HCT116 (cell line): ENCODE data around the gene CLASP1. TPM values are rescaled to one million over a fixed set of nuclear protein-coding genes. Genes with fewer than 3 reads are reported as not detected.

Source experiments
- ATAC-seq: fragments of 200-7000 bp; cut with Tn5 transposase; 2 replicates; pipeline ENCODE4 v1.9.1; 2020; ENCODE audit warnings: mild to moderate bottlenecking, moderate library complexity
- BruUV-seq: library from RNA; stranded (reverse); fragments of 400-500 nt; replicated peaks from 2 replicates; lab custom pipeline; 2021; lab: Mats Ljungman, UMichigan
- CTCF ChIA-PET: fragments of 300-600 bp; sonication (Branson Sonifier 250); formaldehyde crosslinking; loops from one replicate; lab custom pipeline; 2021; ENCODE audit warnings: antibody characterized with exemption; lab: Charles Lee
- POLR2A ChIA-PET: fragments of 300-600, 350-600 bp; sonication (Branson Sonifier 250); formaldehyde crosslinking; loops from one replicate; lab custom pipeline; 2021; ENCODE audit warnings: antibody characterized with exemption; lab: Charles Lee
- RAD21 ChIA-PET, 2 experiments: fragments of 300-600 bp; sonication (Branson Sonifier 250); formaldehyde crosslinking; loops; one replicate each; lab custom pipeline; 2023; ENCODE audit warnings: low total read pairs in 2 of 2; ENCODE audit not compliant: uncharacterized antibody in 2 of 2, unreplicated experiment in 2 of 2, low non-redundant PET in 1 of 2; lab: Charles Lee
- DNase-seq: peaks from one replicate; pipeline ENCODE4 v3.0.0-alpha.2; 2010; ENCODE audit warnings: low read depth, low spot score
- H2AFZ ChIP-seq: fragments of 200-600 bp; shearing (Covaris generic), sonication (generic); 2 replicates; pipeline ENCODE4 v1.6.1; 2017; ENCODE audit warnings: low read depth, mixed run types, mixed read lengths, antibody characterized with exemption, low read length; ENCODE audit not compliant: poor library complexity, severe bottlenecking
- H3K27ac ChIP-seq: 2 replicates; pipeline ENCODE4 v1.5.1; 2012; ENCODE audit warnings: low read depth, low read length
- H3K27me3 ChIP-seq: fragments of 200-600 bp; sonication (generic); 2 replicates; pipeline ENCODE4 v1.6.1; 2016; ENCODE audit warnings: mixed run types, low read length, mixed read lengths; ENCODE audit not compliant: insufficient read depth
- H3K36me3 ChIP-seq, 2 experiments: fragments of 200-500 bp in 1 of 2; fragments of 200-600 bp in 1 of 2; sonication (Bioruptor generic) in 1 of 2; sonication (generic) in 1 of 2; 2 replicates each; pipeline versions ENCODE4 v1.5.1 to v1.6.1; 2014 to 2016; ENCODE audit warnings: low read length in 2 of 2, inconsistent platforms in 1 of 2, mixed read lengths in 1 of 2, mixed run types in 1 of 2; ENCODE audit not compliant: insufficient read depth in 2 of 2, control insufficient read depth in 1 of 2
- H3K4me1 ChIP-seq, 2 experiments: fragments of 200-600 bp in 1 of 2; sonication (generic) in 1 of 2; 2 replicates each; pipeline versions ENCODE4 v1.5.1 to v1.6.1; 2012 to 2017; ENCODE audit warnings: low read length in 2 of 2, inconsistent platforms in 1 of 2, mild to moderate bottlenecking in 1 of 2, mixed read lengths in 1 of 2, mixed run types in 1 of 2, moderate library complexity in 1 of 2; ENCODE audit not compliant: insufficient read depth in 2 of 2, control insufficient read depth in 1 of 2
- H3K4me2 ChIP-seq: fragments of 200-600 bp; sonication (generic); 2 replicates; pipeline ENCODE4 v1.6.1; 2017; ENCODE audit warnings: mixed run types, low read length, mixed read lengths
- H3K4me3 ChIP-seq, 2 experiments: fragments of 200-600 bp in 1 of 2; sonication (generic) in 1 of 2; replicated peaks in 1 of 2; 2 replicates each; pipeline ENCODE4 v1.5.1; 2011 to 2016; ENCODE audit warnings: low read length in 2 of 2, control low read depth in 1 of 2, low read depth in 1 of 2, mild to moderate bottlenecking in 1 of 2, mixed read lengths in 1 of 2, mixed run types in 1 of 2
- H3K79me2 ChIP-seq: fragments of 200-600 bp; sonication (generic); 2 replicates; pipeline ENCODE4 v1.6.1; 2017; ENCODE audit warnings: mild to moderate bottlenecking, mixed run types, low read length, moderate library complexity, mixed read lengths; ENCODE audit not compliant: insufficient read depth
- H3K9ac ChIP-seq: fragments of 200-600 bp; sonication (generic); 2 replicates; pipeline ENCODE4 v1.6.1; 2016; ENCODE audit warnings: low read length, mixed read lengths
- H3K9me2 ChIP-seq: fragments of 200-600 bp; sonication (generic), shearing (Covaris generic); 2 replicates; pipeline ENCODE4 v1.6.1; 2017; ENCODE audit warnings: mixed run types, mild to moderate bottlenecking, moderate library complexity; ENCODE audit not compliant: insufficient read depth
- H3K9me3 ChIP-seq, 2 experiments: fragments of 200-500 bp in 1 of 2; fragments of 200-600 bp in 1 of 2; sonication (Bioruptor generic) in 1 of 2; sonication (generic) in 1 of 2; 2 replicates each; pipeline ENCODE4 v1.6.1; 2014 to 2017; ENCODE audit warnings: low read length in 2 of 2, mixed read lengths in 2 of 2, inconsistent platforms in 1 of 2, low read depth in 1 of 2, mild to moderate bottlenecking in 1 of 2, mixed run types in 1 of 2, moderate library complexity in 1 of 2; ENCODE audit not compliant: control insufficient read depth in 1 of 2, insufficient read depth in 1 of 2
- H4K20me1 ChIP-seq: fragments of 200-600 bp; sonication (generic), shearing (Covaris generic); 2 replicates; pipeline ENCODE4 v1.6.1; 2017; ENCODE audit warnings: mixed run types, mild to moderate bottlenecking, moderate library complexity; ENCODE audit not compliant: insufficient read depth
- CEBPB ChIP-seq: IDR thresholded peaks from 2 replicates; pipeline ENCODE4 v1.6.1; 2012; ENCODE audit warnings: low read depth
- CTCF ChIP-seq, 3 experiments: fragments of 200-600 bp in 1 of 3; sonication (generic) in 1 of 3; IDR thresholded peaks in 2 of 3; conservative IDR thresholded peaks in 1 of 3; 2 replicates each; pipeline ENCODE4 v1.5.1; 2012 to 2017; ENCODE audit warnings: low read depth in 2 of 3, low read length in 2 of 3, antibody characterized with exemption in 1 of 3, borderline replicate concordance in 1 of 3, control low read depth in 1 of 3, mild to moderate bottlenecking in 1 of 3, mixed read lengths in 1 of 3, mixed run types in 1 of 3, moderate library complexity in 1 of 3; ENCODE audit not compliant: insufficient read depth in 1 of 3
- EGR1 ChIP-seq: IDR thresholded peaks from 2 replicates; pipeline ENCODE4 v1.6.1; 2012; ENCODE audit warnings: low read depth
- JUND ChIP-seq: IDR thresholded peaks from 2 replicates; pipeline ENCODE4 v1.6.1; 2012
- MAX ChIP-seq: IDR thresholded peaks from 2 replicates; pipeline ENCODE4 v1.6.1; 2012
- REST ChIP-seq: IDR thresholded peaks from 2 replicates; pipeline ENCODE4 v1.6.1; 2012; ENCODE audit warnings: low read depth
- SRF ChIP-seq: IDR thresholded peaks from 2 replicates; pipeline ENCODE4 v1.6.1; 2012; ENCODE audit warnings: low read depth
- TCF7L2 ChIP-seq: IDR thresholded peaks from 2 replicates; pipeline ENCODE4 v1.7.0; 2011; ENCODE audit warnings: borderline replicate concordance, inconsistent platforms; ENCODE audit not compliant: insufficient read depth, insufficient read length; ENCODE audit errors: extremely low read depth
- ZNF274 ChIP-seq: fragments of 200-500 bp; sonication (Bioruptor generic); IDR thresholded peaks from 2 replicates; pipeline ENCODE4 v1.6.1; 2014; ENCODE audit warnings: mild to moderate bottlenecking, low read depth, low read length, inconsistent platforms
- intact Hi-C: fragments of 100-400 bp; cut with micrococcal nuclease; formaldehyde crosslinking; loops from 2 replicates; pipeline ENCODE4 v1.10.0; 2022
- total RNA-seq: library from RNA; stranded (reverse); gene quantifications from one replicate; pipeline ENCODE4 v1.2.1, GENCODE V29; 2021; ENCODE audit not compliant: unreplicated experiment

CLASP1 gene
- total RNA-seq, 1 experiment from 2014 or later, result 41.9 TPM

- ChIA-PET POLR2A (no interaction called here), RAD21 (no interaction called here), CTCF (no interaction called here)
- Histone ChIP-seq H3K27me3 (no peaks in the 10 kb centered on the region), H3K79me2 (peaks cover 22% of the 10 kb centered on the region), H3K4me1 (no peaks in the 10 kb centered on the region), H3K27ac (no peak overlapping the region), H3K4me3 (no peak overlapping the region), H4K20me1 (no peaks in the 10 kb centered on the region), H2AFZ (no peak overlapping the region), H3K9ac (no peak overlapping the region), H3K4me2 (no peak overlapping the region), H3K9me3 (no peaks in the 10 kb centered on the region), H3K36me3 (no peaks in the 10 kb centered on the region), H3K9me2 (no peaks in the 10 kb centered on the region)
- no peak for TF ChIP-seq JUND
- no peak for TF ChIP-seq ZNF274
- TF ChIP-seq CTCF (IDR thresholded peaks at IDR 0.05 in 2 of 3, conservative IDR thresholded peaks at IDR 0.05 in 1 of 3; ENCODE audit: borderline replicate concordance in 1 of 3, insufficient read depth in 1 of 3, low read depth in 2 of 3, low read length in 2 of 3), result no peak
- no peak for DNase-seq
- intact Hi-C loops, result no loop called here
- no TSS peak for BruUV-seq
- no peak for ATAC-seq
Measured at GRCh38 chr2:121608367-121608766, 40.9 kb downstream of the CLASP1 start.

- ChIA-PET RAD21 (no interaction called here), CTCF (no interaction called here), POLR2A (no interaction called here)
- Histone ChIP-seq H3K9me2 (no peaks in the 10 kb centered on the region), H3K79me2 (peaks cover 39% of the 10 kb centered on the region), H3K9me3 (no peaks in the 10 kb centered on the region), H3K4me1 (no peaks in the 10 kb centered on the region), H3K27me3 (no peaks in the 10 kb centered on the region), H2AFZ (no peak overlapping the region), H3K4me2 (no peak overlapping the region), H3K4me3 (no peak overlapping the region), H3K9ac (no peak overlapping the region), H4K20me1 (no peaks in the 10 kb centered on the region), H3K27ac (no peak overlapping the region), H3K36me3 (no peaks in the 10 kb centered on the region)
- ATAC-seq (no peak), DNase-seq (no peak)
- intact Hi-C loops, result no loop called here
- TF ChIP-seq EGR1 (no peak), SRF (no peak), MAX (no peak), CEBPB (no peak), CTCF (IDR thresholded peaks at IDR 0.05 in 2 of 3, conservative IDR thresholded peaks at IDR 0.05 in 1 of 3; ENCODE audit: borderline replicate concordance in 1 of 3, insufficient read depth in 1 of 3, low read depth in 2 of 3, low read length in 2 of 3) (no peak), REST (no peak), JUND (no peak), TCF7L2 (no peak)
- BruUV-seq, result no TSS peak
Measured at GRCh38 chr2:121605820-121606733, 43.2 kb downstream of the CLASP1 start.
